Keratinocyte (primary cell): ENCODE results near the gene SOX5.

Experiments
- EZH2 ChIP-seq: IDR thresholded peaks from one replicate; pipeline ENCODE4 v1.6.1; 2012; ENCODE audit warnings: inconsistent platforms, mild to moderate bottlenecking, low read length, moderate library complexity
- TF ChIP-seq, protein P1 (sequence below), 3 experiments: IDR thresholded peaks in 1 of 3; conservative IDR thresholded peaks in 1 of 3; optimal IDR thresholded peaks in 1 of 3; 2 replicates in 2 of 3; 3 replicates in 1 of 3; pipeline versions ENCODE3 to v1.5.1; 2011; ENCODE audit warnings: low read length in 3 of 3, mild to moderate bottlenecking in 3 of 3, moderate library complexity in 2 of 3, control low read depth in 1 of 3, inconsistent platforms in 1 of 3; ENCODE audit not compliant: insufficient read depth in 2 of 3; ENCODE audit errors: extremely low read depth in 1 of 3

- TF ChIP-seq, protein P1, sequence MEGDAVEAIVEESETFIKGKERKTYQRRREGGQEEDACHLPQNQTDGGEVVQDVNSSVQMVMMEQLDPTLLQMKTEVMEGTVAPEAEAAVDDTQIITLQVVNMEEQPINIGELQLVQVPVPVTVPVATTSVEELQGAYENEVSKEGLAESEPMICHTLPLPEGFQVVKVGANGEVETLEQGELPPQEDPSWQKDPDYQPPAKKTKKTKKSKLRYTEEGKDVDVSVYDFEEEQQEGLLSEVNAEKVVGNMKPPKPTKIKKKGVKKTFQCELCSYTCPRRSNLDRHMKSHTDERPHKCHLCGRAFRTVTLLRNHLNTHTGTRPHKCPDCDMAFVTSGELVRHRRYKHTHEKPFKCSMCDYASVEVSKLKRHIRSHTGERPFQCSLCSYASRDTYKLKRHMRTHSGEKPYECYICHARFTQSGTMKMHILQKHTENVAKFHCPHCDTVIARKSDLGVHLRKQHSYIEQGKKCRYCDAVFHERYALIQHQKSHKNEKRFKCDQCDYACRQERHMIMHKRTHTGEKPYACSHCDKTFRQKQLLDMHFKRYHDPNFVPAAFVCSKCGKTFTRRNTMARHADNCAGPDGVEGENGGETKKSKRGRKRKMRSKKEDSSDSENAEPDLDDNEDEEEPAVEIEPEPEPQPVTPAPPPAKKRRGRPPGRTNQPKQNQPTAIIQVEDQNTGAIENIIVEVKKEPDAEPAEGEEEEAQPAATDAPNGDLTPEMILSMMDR (optimal IDR thresholded peaks at IDR 0.05 in 1 of 3, IDR thresholded peaks at IDR 0.05 in 1 of 3, conservative IDR thresholded peaks at IDR 0.05 in 1 of 3; ENCODE audit: extremely low read depth in 1 of 3, insufficient read depth in 2 of 3, low read length in 3 of 3): no peak
- TF ChIP-seq EZH2: no peak
These were observed 1.4 kb upstream of the SOX5 start for GRCh38 chr12:23950775-23951451.
